Skeletal muscle satellite cell (primary cell): ENCODE results near the gene TFCP2.

Source experiments
- H3K27me3 ChIP-seq: 2 replicates; pipeline ENCODE4 v1.7.0; 2013; ENCODE audit warnings: low read length; ENCODE audit not compliant: control insufficient read depth, insufficient read depth
- H3K36me3 ChIP-seq: 2 replicates; pipeline ENCODE4 v1.7.0; 2013; ENCODE audit warnings: mild to moderate bottlenecking, control low read depth, low read length; ENCODE audit not compliant: insufficient read depth
- H3K4me1 ChIP-seq: 2 replicates; pipeline ENCODE4 v1.7.0; 2013; ENCODE audit warnings: low read length; ENCODE audit not compliant: control insufficient read depth, insufficient read depth
- H3K4me2 ChIP-seq: 2 replicates; pipeline ENCODE4 v1.7.0; 2013; ENCODE audit warnings: mild to moderate bottlenecking, low read length
- H3K4me3 ChIP-seq: 2 replicates; pipeline ENCODE4 v1.7.0; 2013; ENCODE audit warnings: low read length
- H3K9ac ChIP-seq: 2 replicates; pipeline ENCODE4 v1.7.0; 2013; ENCODE audit warnings: mild to moderate bottlenecking, low read depth, low read length, moderate library complexity
- H3K9me3 ChIP-seq: replicated peaks from 2 replicates; pipeline ENCODE4 v1.7.0; 2013; ENCODE audit warnings: mild to moderate bottlenecking, control low read depth, low read length

The TFCP2 gene

DNA sequence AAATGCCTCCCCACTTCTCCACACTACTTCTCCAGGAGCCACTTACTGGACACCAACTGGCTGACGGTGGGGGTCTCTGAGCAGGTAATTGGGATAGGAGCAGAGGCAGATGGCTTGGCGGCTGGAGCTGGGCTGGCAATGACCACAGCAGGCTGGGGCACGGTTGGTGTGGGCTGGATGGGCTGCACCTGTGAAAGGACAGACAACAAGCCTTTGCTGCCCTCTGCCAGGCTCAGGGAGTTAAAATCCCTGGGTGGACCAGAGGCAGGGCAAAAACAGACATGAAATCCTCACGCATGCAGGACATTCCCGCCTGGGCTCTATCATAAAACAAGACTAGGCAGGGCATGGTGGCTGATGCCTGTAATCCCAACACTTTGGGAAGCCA lies 19.3 kb upstream of the TFCP2 start:
- Histone ChIP-seq H3K36me3 (no peaks in the 10 kb centered on the region), H3K4me2 (no peak overlapping the region)

DNA sequence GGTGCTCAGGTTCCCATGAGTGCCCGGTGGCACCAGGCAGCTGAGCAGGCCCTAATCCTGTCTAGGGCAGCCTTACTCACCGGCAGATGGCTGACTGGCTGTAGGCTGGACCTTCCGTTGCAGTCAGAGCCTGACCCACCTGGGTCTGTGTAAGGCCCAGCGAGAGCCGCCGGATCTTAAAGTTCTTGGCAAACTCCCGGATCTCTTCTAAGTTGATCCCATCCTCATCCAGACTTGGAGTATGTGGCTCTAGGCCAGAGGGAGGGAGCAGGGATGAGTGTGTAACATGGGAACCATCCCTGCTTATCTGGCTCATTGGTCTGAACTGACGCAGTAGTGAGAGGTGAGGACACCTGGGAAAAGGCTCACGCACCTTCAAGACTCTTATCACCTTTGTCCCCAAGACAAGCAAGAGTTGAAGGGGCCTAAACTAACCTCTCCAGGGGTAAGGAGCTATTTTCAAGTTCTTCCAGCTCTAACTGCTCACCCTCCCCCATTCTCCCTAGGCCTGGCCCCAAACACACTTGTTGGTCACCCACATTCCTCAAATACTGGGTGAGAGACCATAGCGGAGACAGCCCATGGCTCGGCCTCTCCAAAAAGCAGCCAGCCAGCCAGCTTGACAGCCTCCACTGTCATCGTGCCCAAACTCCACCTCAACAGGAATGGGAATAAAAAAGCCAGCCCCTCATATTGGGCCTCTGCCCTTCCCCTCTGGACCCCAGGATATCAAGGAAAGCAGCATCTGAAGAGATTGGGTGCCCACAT lies 18.8 kb upstream of the TFCP2 start:
- H3K27me3 ChIP-seq = no peaks in the 10 kb centered on the region
- H3K9ac ChIP-seq = no peak overlapping the region
- no peaks in the 10 kb centered on the region for H3K9me3 ChIP-seq

More for the DNA sequence above, 19.3 kb upstream of the TFCP2 start:
- no peak overlapping the region for H3K4me3 ChIP-seq
- no peaks in the 10 kb centered on the region for H3K27me3 ChIP-seq
- no peak overlapping the region for H3K9ac ChIP-seq
- H3K4me1 ChIP-seq = no peaks in the 10 kb centered on the region
- no peaks in the 10 kb centered on the region for H3K9me3 ChIP-seq

DNA sequence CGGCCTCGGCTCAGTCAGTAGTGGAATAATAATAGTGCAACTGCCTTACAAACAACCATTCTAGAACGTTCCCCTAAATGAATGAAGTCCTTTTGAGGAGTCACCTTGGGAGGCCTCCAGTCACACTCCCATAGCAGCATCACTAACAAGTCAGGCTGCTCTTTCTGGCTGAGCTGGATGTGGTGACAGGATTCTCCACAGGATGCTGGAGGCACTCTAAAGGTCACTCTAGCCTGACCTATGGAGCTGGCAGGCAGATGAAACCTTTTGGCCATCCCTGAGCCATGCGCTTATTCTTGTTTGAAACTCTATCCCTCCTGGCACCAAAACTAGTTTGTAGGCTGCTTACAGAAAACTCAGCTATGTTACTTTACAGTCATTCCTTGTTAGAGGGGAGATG lies 17.9 kb upstream of the TFCP2 start:
- no peak overlapping the region for H3K4me2 ChIP-seq
- H3K9me3 ChIP-seq = no peaks in the 10 kb centered on the region
- H3K36me3 ChIP-seq = no peaks in the 10 kb centered on the region
- no peaks in the 10 kb centered on the region for H3K4me1 ChIP-seq
- H3K27me3 ChIP-seq = no peaks in the 10 kb centered on the region
- no peak overlapping the region for H3K4me3 ChIP-seq
- H3K9ac ChIP-seq = no peak overlapping the region

More for the DNA sequence above, 18.8 kb upstream of the TFCP2 start:
- no peak overlapping the region for H3K4me2 ChIP-seq
- H3K4me1 ChIP-seq = no peaks in the 10 kb centered on the region
- H3K36me3 ChIP-seq = no peaks in the 10 kb centered on the region
- no peak overlapping the region for H3K4me3 ChIP-seq

DNA sequence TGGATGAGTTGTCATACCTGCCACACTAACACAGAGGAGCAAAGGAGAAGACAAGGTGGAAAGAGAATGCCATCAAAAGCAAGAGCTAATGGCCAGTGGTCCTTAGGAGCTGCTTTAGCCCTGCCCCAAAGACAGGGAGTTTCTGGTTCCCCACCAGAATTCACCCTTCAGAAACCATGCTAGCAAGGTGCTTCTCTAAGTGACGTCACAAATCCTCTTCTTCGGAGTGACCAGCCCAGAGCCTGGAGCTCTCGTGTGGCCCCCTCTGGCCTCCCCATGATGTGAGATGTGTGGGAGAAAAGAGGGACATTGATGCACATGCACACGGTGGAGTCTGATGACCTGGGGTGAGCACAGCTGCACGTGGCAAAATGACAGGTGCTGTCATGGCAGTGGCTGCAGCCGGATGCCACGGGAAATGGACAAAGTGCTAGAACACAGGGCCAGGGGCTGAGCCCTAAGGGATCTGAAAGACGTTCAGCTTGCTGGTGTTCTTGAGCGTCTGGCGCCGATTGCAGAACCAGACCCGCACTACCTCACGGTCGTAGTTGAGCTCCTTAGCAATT lies 16.9 kb upstream of the TFCP2 start:
- H3K9me3 ChIP-seq = no peaks in the 10 kb centered on the region
- H3K36me3 ChIP-seq = no peaks in the 10 kb centered on the region
- H3K4me2 ChIP-seq = no peak overlapping the region
- H3K4me1 ChIP-seq = no peaks in the 10 kb centered on the region
- no peaks in the 10 kb centered on the region for H3K27me3 ChIP-seq
- no peak overlapping the region for H3K4me3 ChIP-seq
- H3K9ac ChIP-seq = no peak overlapping the region

DNA sequence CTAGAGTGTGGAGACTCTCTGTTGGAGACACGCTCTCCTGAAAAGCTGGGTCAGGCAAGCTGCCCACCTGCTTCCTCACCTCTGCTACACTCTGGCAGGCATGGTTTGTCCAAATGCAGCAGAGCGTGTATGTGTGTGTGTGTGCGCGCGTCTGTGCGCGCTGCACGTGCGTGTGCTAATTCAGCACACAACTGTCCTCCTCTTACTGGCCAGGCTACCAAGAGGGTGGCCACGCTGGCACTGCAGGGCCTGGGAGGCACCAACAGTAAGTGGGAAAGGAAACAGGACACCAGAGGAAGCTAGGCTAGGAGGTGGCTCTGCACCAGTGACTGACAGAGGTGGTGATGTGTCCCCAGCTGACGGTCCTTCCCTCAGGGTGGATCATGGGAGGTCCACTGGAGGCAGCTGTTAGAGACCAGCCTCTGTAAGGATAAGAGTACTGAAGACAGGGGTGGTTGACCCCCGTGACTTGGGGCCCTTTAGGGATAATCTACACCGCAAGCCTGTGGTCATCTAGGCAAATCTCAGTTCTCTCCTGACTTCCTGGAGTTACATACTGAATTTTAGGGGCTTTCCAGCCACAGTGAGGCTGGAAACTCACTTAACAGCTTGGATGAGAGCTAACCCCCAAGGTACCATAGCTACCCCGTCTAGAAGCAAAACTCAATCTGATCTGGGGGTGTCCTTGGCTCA lies 15.6 kb upstream of the TFCP2 start:
- Histone ChIP-seq H3K27me3 (no peaks in the 10 kb centered on the region), H3K9me3 (no peaks in the 10 kb centered on the region), H3K36me3 (no peaks in the 10 kb centered on the region), H3K9ac (no peak overlapping the region), H3K4me1 (no peaks in the 10 kb centered on the region), H3K4me3 (no peak overlapping the region), H3K4me2 (no peak overlapping the region)

DNA sequence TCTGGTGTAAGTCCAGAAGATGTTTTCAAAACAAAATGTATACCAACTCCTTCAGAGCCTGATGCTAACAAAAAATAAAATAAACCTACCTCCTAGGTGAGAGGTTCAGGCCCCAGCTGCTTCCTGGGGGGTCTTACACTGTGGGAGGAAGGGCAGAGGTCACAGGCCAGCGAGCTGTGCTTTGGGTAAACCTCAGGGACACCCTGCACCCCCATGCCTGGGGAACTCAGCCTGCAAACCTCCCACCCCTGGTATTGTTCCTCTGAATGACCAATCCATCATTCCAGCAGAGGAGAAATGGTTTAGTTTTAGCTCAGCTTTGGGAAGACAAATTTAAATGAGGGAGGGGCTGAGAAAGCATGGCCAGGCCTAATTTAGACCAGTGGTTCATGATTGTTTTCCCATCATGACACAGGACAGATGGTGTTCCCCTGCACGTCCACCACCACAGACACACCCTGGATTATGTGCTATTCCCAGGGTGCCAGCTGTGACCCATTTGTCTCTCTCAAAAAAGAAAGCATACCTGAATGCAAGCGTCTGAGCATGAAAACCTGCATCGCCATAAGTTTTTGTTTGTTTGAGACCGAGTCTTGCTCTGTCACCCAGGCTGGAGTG lies 14.5 kb upstream of the TFCP2 start:
- no peak overlapping the region for H3K4me3 ChIP-seq
- no peaks in the 10 kb centered on the region for H3K9me3 ChIP-seq
- H3K36me3 ChIP-seq = no peaks in the 10 kb centered on the region
- no peak overlapping the region for H3K9ac ChIP-seq
- H3K4me1 ChIP-seq = no peaks in the 10 kb centered on the region
- no peaks in the 10 kb centered on the region for H3K27me3 ChIP-seq
- H3K4me2 ChIP-seq = no peak overlapping the region

DNA sequence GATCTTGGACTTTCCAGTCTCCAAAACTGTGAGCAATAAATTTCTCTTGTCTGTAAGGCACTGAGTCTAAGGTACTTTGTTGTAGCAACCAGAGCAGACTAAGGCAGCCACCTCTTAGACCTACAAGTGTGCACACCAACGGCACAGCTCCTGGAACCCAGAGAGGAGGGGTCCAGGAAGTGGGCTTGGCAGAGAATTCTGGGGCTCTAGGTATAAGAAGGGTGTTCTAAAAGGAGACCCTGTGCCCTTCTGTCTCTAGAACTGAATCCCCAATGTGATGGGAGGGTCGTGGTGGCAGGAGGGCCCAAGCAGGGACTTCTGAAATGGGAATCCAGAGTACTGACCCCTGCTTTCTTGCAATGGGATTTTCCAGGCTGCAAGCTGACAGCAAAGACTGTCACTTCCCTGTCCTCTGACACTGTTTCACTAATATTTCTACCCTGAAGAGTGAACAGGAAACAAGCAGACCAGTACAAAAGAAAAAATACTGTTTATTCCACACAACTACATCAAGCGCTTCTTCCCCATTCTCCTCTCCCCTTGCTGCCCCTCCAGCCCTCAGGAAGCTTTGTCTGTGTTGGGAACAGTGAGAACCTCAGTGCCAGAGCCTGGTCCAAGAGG lies 13.6 kb upstream of the TFCP2 start:
- H3K9ac ChIP-seq = no peak overlapping the region
- H3K9me3 ChIP-seq = no peaks in the 10 kb centered on the region
- no peaks in the 10 kb centered on the region for H3K36me3 ChIP-seq
- H3K4me1 ChIP-seq = no peaks in the 10 kb centered on the region
- no peak overlapping the region for H3K4me2 ChIP-seq
- no peaks in the 10 kb centered on the region for H3K27me3 ChIP-seq
- no peak overlapping the region for H3K4me3 ChIP-seq

DNA sequence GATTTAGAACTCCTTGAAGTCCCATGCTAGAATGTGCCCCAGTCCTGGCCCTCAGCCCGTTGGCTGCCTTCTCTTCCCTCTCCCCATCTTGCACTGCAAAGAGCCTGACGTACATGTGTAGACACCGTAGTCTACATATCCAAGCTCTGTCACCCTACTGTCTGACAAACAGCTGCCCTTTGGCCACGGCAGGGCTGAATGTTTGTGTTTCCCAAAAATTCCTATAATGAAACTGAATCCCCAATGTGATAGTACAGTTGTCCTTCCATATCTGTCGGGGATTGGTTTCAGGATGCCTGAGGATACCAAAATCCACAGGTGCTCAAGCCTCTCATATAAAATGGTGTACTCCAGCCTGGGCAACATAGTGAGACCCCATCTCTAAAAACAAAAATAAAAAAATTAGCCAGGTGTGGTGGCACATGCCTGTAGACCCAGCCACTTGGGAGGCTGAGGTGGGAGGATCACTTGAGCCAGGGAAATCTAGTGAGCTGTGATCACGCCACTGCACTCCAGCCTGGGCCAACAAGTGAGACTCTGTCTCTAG lies 12.3 kb upstream of the TFCP2 start:
- H3K27me3 ChIP-seq = no peaks in the 10 kb centered on the region
- no peaks in the 10 kb centered on the region for H3K4me1 ChIP-seq
- no peaks in the 10 kb centered on the region for H3K9me3 ChIP-seq
- H3K36me3 ChIP-seq = no peaks in the 10 kb centered on the region
- no peak overlapping the region for H3K4me3 ChIP-seq
- H3K9ac ChIP-seq = no peak overlapping the region
- no peak overlapping the region for H3K4me2 ChIP-seq

DNA sequence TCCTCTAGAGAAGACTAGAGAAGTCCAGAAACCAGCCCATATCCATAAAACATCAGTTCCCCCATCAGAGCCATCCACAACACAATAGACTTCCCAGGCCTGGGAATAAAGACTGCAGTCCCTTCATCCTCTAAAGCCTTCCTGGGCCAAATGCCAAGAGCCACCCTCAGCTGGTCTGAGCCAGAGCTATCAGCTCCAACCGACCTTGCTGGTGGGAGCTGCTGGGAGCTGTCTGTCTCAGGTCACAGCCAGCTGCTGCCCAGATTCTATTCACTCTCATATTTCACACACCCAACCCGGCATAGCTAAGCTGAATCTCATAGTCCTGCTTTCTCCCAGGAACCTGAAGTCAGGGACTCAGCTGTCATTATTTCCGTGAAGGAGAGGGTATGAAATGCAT lies 10.9 kb upstream of the TFCP2 start:
- Histone ChIP-seq H3K9me3 (no peaks in the 10 kb centered on the region), H3K4me1 (no peaks in the 10 kb centered on the region), H3K36me3 (no peaks in the 10 kb centered on the region), H3K4me2 (no peak overlapping the region), H3K27me3 (no peaks in the 10 kb centered on the region), H3K9ac (no peak overlapping the region), H3K4me3 (no peak overlapping the region)

DNA sequence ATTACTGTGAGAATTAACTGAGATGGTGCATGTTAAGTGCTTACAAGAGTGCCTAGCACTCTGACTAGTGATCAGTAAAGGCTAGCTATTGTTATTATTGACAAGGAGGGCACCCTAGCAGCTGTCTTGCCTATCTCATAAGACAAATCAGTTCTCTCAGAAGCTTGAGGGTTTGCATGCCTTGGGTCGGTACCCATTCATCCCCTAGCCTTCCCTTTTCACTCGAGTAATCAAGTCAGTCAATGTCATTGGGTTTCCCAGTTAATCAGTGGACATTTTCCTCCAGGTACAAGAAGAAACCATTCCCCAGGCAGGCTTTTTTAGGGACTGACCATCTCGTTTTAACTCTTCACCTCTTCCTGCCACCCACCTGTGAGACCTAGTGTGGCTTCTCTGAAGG lies 10.4 kb upstream of the TFCP2 start:
- Histone ChIP-seq H3K4me2 (no peak overlapping the region), H3K9ac (no peak overlapping the region), H3K4me3 (no peak overlapping the region), H3K36me3 (no peaks in the 10 kb centered on the region), H3K4me1 (no peaks in the 10 kb centered on the region), H3K27me3 (no peaks in the 10 kb centered on the region), H3K9me3 (no peaks in the 10 kb centered on the region)

DNA sequence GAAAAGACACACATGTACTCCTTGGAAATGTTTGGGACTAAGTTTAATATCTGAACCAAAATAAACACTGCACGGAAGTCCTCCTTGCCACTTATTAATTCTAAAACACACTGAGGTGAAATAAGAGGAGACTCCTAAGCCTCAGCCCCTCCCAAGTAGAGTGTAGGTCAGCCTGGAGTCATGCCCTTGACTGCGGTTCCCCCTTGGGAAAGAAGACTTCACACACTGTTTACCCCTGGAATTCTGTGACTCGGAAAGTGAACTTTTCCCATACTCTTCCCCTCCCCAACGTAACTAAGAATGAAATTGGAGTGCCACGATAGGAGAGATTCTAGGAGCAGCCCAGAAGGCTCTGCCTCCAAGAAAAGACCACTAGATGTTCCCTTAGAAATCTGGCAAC lies 8.6 kb upstream of the TFCP2 start:
- Histone ChIP-seq H3K36me3 (no peaks in the 10 kb centered on the region), H3K27me3 (no peaks in the 10 kb centered on the region), H3K9ac (no peak overlapping the region), H3K4me3 (no peak overlapping the region), H3K4me1 (no peaks in the 10 kb centered on the region), H3K4me2 (no peak overlapping the region), H3K9me3 (no peaks in the 10 kb centered on the region)
